ENCODE data around the gene NUDCD3. TPM values are rescaled to one million over a fixed set of nuclear protein-coding genes. Genes with fewer than 3 reads are reported as not detected.
A peak's percentile ranks its signal among the peaks of the same experiment; 100 is the strongest.

NUDCD3 gene
- 100 to 1,000 TPM in 1 of 2 donors, 10 to 100 TPM in 1; 96.4 to 101 TPM for total RNA-seq

DNA sequence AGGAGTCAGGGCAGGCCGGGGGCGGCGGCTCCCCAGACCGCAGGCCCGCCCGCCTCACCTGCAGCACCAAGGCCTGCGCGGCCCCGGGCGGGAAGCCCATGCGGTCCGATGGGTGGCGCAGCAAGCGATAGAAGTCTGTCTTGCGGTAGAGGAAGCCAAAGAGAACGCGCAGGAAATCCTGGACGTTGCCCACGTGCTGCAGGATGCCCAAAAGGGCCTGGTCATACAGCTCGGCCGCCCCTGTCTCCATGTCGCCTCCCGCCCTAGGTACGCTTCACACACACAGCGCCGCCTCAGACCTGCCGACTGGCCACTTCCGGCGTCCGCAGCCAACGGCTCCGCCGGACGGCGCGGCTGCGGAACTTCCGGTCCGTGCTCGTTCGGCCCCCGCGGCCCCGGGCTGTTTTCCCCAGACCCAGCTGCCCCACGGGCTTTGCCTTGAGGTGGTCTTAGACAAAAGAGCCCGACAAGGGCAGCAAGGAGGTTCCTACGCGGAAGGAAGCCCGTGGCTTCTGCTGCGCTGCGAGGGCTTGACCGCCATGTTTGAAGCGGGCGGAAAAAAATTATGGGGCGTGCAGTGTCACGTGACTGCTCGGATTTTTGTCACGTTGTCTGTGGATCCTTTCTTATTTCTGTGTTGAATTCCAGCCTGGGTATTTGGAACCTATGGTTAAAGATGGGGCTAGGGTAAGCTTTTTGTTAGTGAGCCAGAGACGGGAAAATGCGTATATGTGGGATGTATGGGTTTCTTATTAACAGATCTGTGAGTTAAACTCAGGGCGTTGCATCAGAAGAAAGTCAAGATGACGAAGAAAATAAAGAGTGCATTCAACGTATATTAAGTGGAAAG lies at the start of gene NUDCD3:
NUDCD3 (minus strand) TSS at position 308 of the 850 bp plus-strand sequence; CDS start at position 250, 58 bp downstream.
- ATAC-seq (replicated peaks) = peak; percentile 90
- Mint-ChIP-seq H3K4me3 (peak within 1 kb of the TSS; percentile 85), H3K27ac (peak within 1 kb of the TSS; percentile 87), H3K36me3 (ENCODE audit: low read depth) (peaks cover 35% of the 10 kb centered on the region), H3K9me3 (no peaks in the 10 kb centered on the region), H3K27me3 (no peaks in the 10 kb centered on the region), H3K4me1 (peaks cover 29% of the 10 kb centered on the region)

DNA sequence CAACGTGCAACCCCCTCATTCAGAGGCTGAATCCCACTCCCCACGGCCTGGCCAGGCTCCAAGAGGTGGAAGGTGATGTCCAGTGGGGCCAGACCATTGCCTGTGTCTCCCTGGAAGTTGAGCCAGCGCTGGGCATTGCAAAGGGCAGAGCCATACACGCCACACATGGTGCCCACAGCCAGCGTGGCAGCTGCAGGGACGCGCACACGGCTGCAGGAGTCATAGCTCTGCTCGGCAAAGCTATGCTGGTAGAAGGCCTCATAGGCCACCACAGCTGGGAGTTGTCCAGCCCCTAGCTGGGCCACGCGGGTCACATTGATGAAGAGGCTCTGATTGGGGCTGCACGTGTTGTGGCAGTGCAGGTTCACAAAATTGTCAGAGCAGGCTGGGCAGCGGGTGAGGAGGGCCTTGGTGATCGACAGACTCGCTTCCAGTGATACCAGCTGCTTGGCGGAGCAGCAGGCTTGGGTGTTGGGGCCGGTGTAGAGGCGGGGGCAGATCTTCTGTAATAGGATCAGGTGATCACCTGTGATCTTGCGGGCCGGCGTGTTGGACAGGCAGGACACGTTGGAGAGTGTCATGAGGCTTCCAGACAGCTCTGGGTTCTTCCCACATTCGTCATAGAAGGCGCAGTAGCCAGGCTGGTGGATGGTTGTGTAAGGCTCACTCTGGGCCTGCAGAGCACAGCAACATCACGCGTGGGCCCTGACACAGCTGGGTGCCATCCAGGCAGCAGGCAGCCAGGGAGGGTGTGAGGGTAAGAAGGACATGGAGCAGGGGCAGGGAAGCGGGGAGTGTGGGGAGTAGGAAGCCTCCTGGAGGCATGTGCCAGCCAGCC lies 49.4 kb upstream of the NUDCD3 start:
- Mint-ChIP-seq H3K27ac (no peak overlapping the region), H3K27me3 (peaks cover 3% of the 10 kb centered on the region), H3K4me3 (no peak overlapping the region), H3K36me3 (ENCODE audit: low read depth) (no peaks in the 10 kb centered on the region), H3K9me3 (no peaks in the 10 kb centered on the region), H3K4me1 (no peaks in the 10 kb centered on the region)
- ATAC-seq (replicated peaks) = no peak

- H3K27me3 Mint-ChIP-seq = peaks cover under 1% of the 10 kb centered on the region
- H3K4me1 Mint-ChIP-seq = no peaks in the 10 kb centered on the region
- H3K4me3 Mint-ChIP-seq = no peak overlapping the region
- no peaks in the 10 kb centered on the region for H3K36me3 Mint-ChIP-seq (ENCODE audit: low read depth)
- ATAC-seq (replicated peaks) = no peak
- H3K9me3 Mint-ChIP-seq = no peaks in the 10 kb centered on the region
- H3K27ac Mint-ChIP-seq = no peak overlapping the region
These were observed 48.6 kb upstream of the NUDCD3 start for GRCh38 chr7:44538798-44539668.

- Mint-ChIP-seq H3K27me3 (no peaks in the 10 kb centered on the region), H3K9me3 (no peaks in the 10 kb centered on the region), H3K27ac (no peak overlapping the region), H3K36me3 (ENCODE audit: low read depth) (no peaks in the 10 kb centered on the region), H3K4me1 (no peaks in the 10 kb centered on the region), H3K4me3 (no peak overlapping the region)
- ATAC-seq (replicated peaks) = no peak
These were observed 47.8 kb upstream of the NUDCD3 start for GRCh38 chr7:44538093-44538797.

- Mint-ChIP-seq H3K27me3 (no peaks in the 10 kb centered on the region), H3K4me1 (no peaks in the 10 kb centered on the region), H3K4me3 (no peak overlapping the region), H3K36me3 (ENCODE audit: low read depth) (no peaks in the 10 kb centered on the region), H3K27ac (no peak overlapping the region), H3K9me3 (no peaks in the 10 kb centered on the region)
- ATAC-seq (replicated peaks) = no peak
These were observed 47.0 kb upstream of the NUDCD3 start for GRCh38 chr7:44537442-44537841.

DNA sequence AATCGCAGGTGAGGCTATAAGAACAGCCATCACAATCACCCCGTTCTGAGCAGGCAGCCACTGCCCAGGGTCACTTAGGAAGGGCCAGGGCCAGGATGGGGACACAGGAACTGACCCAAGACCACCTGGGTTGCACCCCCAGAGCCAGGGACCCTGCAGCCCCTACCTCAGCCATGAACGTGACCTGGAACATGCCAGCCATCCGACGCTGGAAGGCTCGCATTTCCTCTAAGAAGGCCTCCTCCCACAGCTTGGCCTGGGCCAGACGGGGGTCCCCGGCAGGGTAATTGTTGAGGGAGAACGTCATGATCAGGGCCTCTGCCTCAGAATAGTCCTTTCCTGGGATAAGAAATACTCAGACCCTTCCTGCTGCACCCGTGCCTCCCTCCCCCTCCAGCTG lies 45.6 kb upstream of the NUDCD3 start:
- H3K4me1 Mint-ChIP-seq = no peaks in the 10 kb centered on the region
- H3K27ac Mint-ChIP-seq = no peak overlapping the region
- no peaks in the 10 kb centered on the region for H3K9me3 Mint-ChIP-seq
- H3K36me3 Mint-ChIP-seq (ENCODE audit: low read depth) = no peaks in the 10 kb centered on the region
- H3K4me3 Mint-ChIP-seq = no peak overlapping the region
- no peak for ATAC-seq (replicated peaks)
- no peaks in the 10 kb centered on the region for H3K27me3 Mint-ChIP-seq

GRCh38 chr7:44535348-44536064 lies 45.0 kb upstream of the NUDCD3 start:
- Mint-ChIP-seq H3K36me3 (ENCODE audit: low read depth) (no peaks in the 10 kb centered on the region), H3K27me3 (no peaks in the 10 kb centered on the region), H3K27ac (no peak overlapping the region), H3K4me3 (no peak overlapping the region), H3K4me1 (no peaks in the 10 kb centered on the region), H3K9me3 (no peaks in the 10 kb centered on the region)
- ATAC-seq (replicated peaks) = no peak

- H3K4me1 Mint-ChIP-seq = no peaks in the 10 kb centered on the region
- no peaks in the 10 kb centered on the region for H3K27me3 Mint-ChIP-seq
- H3K27ac Mint-ChIP-seq = no peak overlapping the region
- no peak overlapping the region for H3K4me3 Mint-ChIP-seq
- no peaks in the 10 kb centered on the region for H3K9me3 Mint-ChIP-seq
- peak; percentile 74 for ATAC-seq (replicated peaks)
- no peaks in the 10 kb centered on the region for H3K36me3 Mint-ChIP-seq (ENCODE audit: low read depth)
These were observed 44.0 kb upstream of the NUDCD3 start for GRCh38 chr7:44534501-44534900.

DNA sequence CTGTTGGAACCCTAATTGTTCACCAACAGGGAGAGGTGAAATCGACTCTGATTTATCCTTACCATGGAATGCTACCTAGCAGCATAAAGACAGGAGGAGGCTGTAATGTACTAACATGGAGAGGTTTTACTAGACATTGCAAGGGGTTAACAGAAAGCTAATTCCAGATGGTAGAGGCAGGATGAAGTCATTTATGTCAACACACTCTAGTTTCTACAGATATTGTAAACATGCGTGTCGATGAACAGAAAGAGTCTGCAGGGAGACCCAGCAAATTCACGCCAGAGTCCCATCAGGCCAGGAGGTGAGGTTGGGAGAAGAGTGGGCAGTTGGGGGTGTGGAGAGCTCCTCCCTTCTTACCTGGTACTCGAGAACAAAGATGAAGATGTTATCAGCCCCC lies 43.6 kb upstream of the NUDCD3 start:
- H3K36me3 Mint-ChIP-seq (ENCODE audit: low read depth) = no peaks in the 10 kb centered on the region
- H3K27me3 Mint-ChIP-seq = no peaks in the 10 kb centered on the region
- no peak overlapping the region for H3K4me3 Mint-ChIP-seq
- H3K9me3 Mint-ChIP-seq = no peaks in the 10 kb centered on the region
- no peak for ATAC-seq (replicated peaks)
- no peaks in the 10 kb centered on the region for H3K4me1 Mint-ChIP-seq
- no peak overlapping the region for H3K27ac Mint-ChIP-seq

GRCh38 chr7:44533301-44534055 lies 43.0 kb upstream of the NUDCD3 start:
- Mint-ChIP-seq H3K4me3 (no peak overlapping the region), H3K27me3 (no peaks in the 10 kb centered on the region), H3K27ac (no peak overlapping the region)

DNA sequence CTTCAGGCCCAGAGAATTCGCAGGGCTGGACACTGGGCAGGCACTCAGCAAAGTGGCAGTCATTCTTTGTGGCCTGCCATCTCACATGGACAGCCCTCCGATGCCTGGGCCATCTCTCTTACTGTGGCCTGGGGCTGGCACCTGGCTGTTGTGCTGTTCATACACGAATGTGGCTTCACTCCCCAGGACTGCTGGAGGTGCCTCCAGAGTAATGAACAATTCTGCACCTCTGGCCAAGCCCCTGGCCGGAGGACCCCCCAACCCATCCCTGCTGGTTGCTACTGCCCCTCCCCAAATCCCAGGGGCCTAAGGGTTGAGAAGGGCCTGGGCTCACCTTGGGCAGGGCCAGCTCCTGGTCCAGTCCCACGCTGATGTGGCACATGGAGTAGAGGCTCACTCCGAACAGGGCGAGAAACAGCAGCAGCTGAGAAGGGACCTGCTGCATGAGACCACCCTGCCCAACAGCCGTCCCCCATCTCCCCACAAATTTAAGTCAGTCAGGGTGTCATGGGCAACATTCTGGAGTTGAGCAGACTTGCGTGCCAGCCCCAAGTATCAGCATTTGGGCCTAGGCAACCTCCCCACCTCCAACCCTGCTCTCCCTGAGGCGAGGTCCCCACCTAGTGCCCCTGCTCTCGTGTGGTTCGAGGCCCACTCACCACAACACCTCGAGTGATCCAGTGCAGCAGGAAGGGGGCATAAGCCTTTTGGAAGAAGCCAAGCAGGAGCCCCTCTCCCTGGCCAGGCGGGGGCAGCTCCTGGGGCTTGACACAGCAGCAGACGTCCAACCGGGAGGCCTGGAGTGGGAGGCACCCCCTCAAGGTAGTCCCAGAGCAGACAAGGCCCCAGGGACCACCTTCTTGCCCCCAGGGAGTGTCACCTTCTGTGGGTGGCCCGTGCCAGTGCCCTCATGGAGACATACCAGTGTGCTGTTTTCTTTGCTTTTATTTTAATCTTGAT lies 41.2 kb upstream of the NUDCD3 start:
- no peak for ATAC-seq (replicated peaks)
- H3K36me3 Mint-ChIP-seq (ENCODE audit: low read depth) = no peaks in the 10 kb centered on the region
- peak overlapping the region; percentile 54 for H3K27ac Mint-ChIP-seq
- H3K27me3 Mint-ChIP-seq = no peaks in the 10 kb centered on the region
- H3K4me1 Mint-ChIP-seq = no peaks in the 10 kb centered on the region
- no peak overlapping the region for H3K4me3 Mint-ChIP-seq
- H3K9me3 Mint-ChIP-seq = no peaks in the 10 kb centered on the region

More at GRCh38 chr7:44533301-44534055, 43.0 kb upstream of the NUDCD3 start:
- Mint-ChIP-seq H3K36me3 (ENCODE audit: low read depth) (no peaks in the 10 kb centered on the region), H3K9me3 (no peaks in the 10 kb centered on the region), H3K4me1 (no peaks in the 10 kb centered on the region)
- no peak for ATAC-seq (replicated peaks)

- no peaks in the 10 kb centered on the region for H3K27me3 Mint-ChIP-seq
- H3K4me3 Mint-ChIP-seq = no peak overlapping the region
- no peak for ATAC-seq (replicated peaks)
- H3K27ac Mint-ChIP-seq = peak overlapping the region; percentile 54
- H3K36me3 Mint-ChIP-seq (ENCODE audit: low read depth) = no peaks in the 10 kb centered on the region
- H3K4me1 Mint-ChIP-seq = no peaks in the 10 kb centered on the region
- no peaks in the 10 kb centered on the region for H3K9me3 Mint-ChIP-seq
These were observed 40.5 kb upstream of the NUDCD3 start for GRCh38 chr7:44530990-44531389.
